Small intestine (tissue), 7 donors: ENCODE measurements around the gene RANBP3. TPM values are rescaled to one million over a fixed set of nuclear protein-coding genes. Genes with fewer than 3 reads are reported as not detected.

Source experiments
- DNase-seq, 2 donors: peaks; one replicate each; pipeline versions ENCODE4 v3.0.0 to v3.0.0-alpha.2; 2013
- FAIRE-seq: peaks from 2 replicates; lab custom pipeline; 2012; peaks lifted over from hg19 to GRCh38; lab: Jason Lieb, UNC
- H3K27ac ChIP-seq, 3 donors: one replicate each; pipeline ENCODE4 v1.5.1; 2013; ENCODE audit warnings: low read length in 2 of 3, mild to moderate bottlenecking in 2 of 3, control low read depth in 1 of 3, inconsistent platforms in 1 of 3, low read depth in 1 of 3, moderate library complexity in 1 of 3
- H3K27me3 ChIP-seq, 3 donors: one replicate each; pipeline ENCODE4 v1.6.1; 2013; ENCODE audit warnings: low read length in 3 of 3, inconsistent platforms in 1 of 3; ENCODE audit not compliant: control insufficient read depth in 3 of 3, insufficient read depth in 3 of 3
- H3K36me3 ChIP-seq, 3 donors: one replicate each; pipeline ENCODE4 v1.6.1; 2013; ENCODE audit warnings: low read length in 3 of 3, inconsistent platforms in 1 of 3, low read depth in 1 of 3, mild to moderate bottlenecking in 1 of 3, moderate library complexity in 1 of 3; ENCODE audit not compliant: control insufficient read depth in 3 of 3, insufficient read depth in 2 of 3
- H3K4me1 ChIP-seq, 3 donors: one replicate each; pipeline ENCODE4 v1.6.1; 2013; ENCODE audit warnings: low read length in 2 of 3, inconsistent platforms in 1 of 3, low read depth in 1 of 3, mild to moderate bottlenecking in 1 of 3, moderate library complexity in 1 of 3; ENCODE audit not compliant: control insufficient read depth in 3 of 3, insufficient read depth in 2 of 3
- H3K4me3 ChIP-seq, 3 donors: one replicate each; pipeline ENCODE4 v1.5.1; 2013; ENCODE audit warnings: low read length in 3 of 3, control low read depth in 1 of 3, inconsistent platforms in 1 of 3, low read depth in 1 of 3, mild to moderate bottlenecking in 1 of 3, moderate library complexity in 1 of 3
- H3K9me3 ChIP-seq, 2 donors: one replicate each; pipeline ENCODE4 v1.6.1; 2013; ENCODE audit warnings: low read depth in 1 of 2, low read length in 1 of 2; ENCODE audit not compliant: control insufficient read depth in 2 of 2, insufficient read depth in 1 of 2
- WGBS, 3 donors: extraction: QIAGEN DNeasy Blood & Tissue Kit; methylation state at CpG; one replicate each; pipeline ENCODE4 v1.1.7; 2013; 5-methylcytosine and 5-hydroxymethylcytosine counted together
- polyA plus RNA-seq, 4 donors: library from polyadenylated mRNA; stranded (reverse) in 3 of 4; unstranded in 1 of 4; fragments of 200-250 nt in 3 of 4; fragments of 120-200 nt in 1 of 4; gene quantifications; one replicate each; pipeline versions ENCODE4 v1.2.1 to v1.2.3, GENCODE V29; 2013
- donor health status: healthy with polysubstance abuse.
- donor health status: control.
- donor health status: control.
- donor health status: Bipolar disorder and iron deficiency.
- donor health status: healthy.

RANBP3 gene
- polyA plus RNA-seq, 4 donors, result 23.0 to 52.5 (median 38.3) TPM

- H3K27ac ChIP-seq, result no peak overlapping the region
- FAIRE-seq (no peak), DNase-seq (no peak)
- H3K36me3 ChIP-seq, result peaks cover 0 to 57% (median 7%) of the 10 kb centered on the region in 3 donors
- WGBS, 3 donors, result 78 to 85% (median 83%) methylated on average over 8 of the region's 8 CpGs
- H3K9me3 ChIP-seq, result no peaks in the 10 kb centered on the region
- H3K4me1 ChIP-seq, result peaks cover 7 to 38% (median 7%) of the 10 kb centered on the region in 3 donors
- H3K27me3 ChIP-seq, result no peaks in the 10 kb centered on the region
- no peak overlapping the region for H3K4me3 ChIP-seq
Measured at GRCh38 chr19:5969476-5969875, 8.5 kb downstream of the RANBP3 start.

DNA sequence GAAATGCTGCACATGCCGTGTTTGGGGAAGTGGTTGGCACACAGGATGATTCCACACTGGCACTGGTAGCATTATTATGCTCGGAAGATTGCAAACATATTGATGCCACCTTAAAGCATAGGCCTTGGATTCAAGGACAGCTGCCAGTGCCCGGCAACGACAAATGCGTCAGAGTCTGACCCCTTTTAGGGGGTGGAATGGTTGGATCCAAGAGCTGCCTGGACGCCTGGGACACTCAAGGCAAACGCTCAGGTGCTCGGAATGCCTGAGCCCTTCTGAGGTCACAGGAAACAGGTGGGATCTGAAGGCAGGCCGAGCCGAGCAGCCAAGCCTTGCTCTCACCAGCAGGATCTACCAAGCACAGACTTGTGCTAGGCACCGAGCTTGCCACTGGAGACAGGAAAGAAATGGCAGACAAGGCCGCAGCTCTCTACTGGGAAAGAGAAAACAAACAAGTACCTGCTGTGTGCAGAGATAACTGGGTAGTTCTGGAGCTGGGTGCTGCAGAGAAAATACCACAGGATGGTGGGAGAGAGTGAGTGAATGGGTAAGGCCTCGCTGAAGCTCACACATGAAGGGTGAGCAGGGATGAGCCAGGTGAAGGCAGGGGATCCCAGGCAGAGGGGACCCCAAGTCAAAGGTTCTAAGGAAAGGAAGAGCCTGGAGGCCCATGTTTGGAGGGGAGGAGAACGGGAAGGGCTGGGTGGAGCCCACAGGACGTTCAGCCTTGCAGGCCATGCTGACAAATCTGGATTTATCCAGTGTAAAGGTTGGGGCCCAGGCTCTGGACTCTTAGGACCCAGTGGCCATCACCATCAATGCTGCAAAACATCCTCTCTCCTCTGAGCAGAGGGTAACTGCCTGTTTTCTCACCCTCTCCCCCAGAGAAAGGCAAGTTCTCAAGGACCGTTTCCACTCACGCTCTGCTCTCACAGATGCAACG, 9.2 kb downstream of the RANBP3 start:
- no peak for FAIRE-seq
- Histone ChIP-seq H3K4me1 (peaks cover 7 to 31% (median 7%) of the 10 kb centered on the region in 3 donors), H3K9me3 (no peaks in the 10 kb centered on the region), H3K36me3 (peaks cover 0 to 58% (median 4%) of the 10 kb centered on the region in 3 donors), H3K4me3 (no peak overlapping the region), H3K27me3 (no peaks in the 10 kb centered on the region), H3K27ac (peak overlapping the region in 2 of 3 donors; percentile 28 to 62)
- 28 to 44% (median 37%) methylated on average over 17 to 18 of the region's 18 CpGs for WGBS, 3 donors
- no peak for DNase-seq

GRCh38 chr19:5967994-5968430, 9.9 kb downstream of the RANBP3 start:
- FAIRE-seq (no peak), DNase-seq (peak; percentile 71 to 86)
- peaks cover 7 to 32% (median 7%) of the 10 kb centered on the region in 3 donors for H3K4me1 ChIP-seq
- no peak overlapping the region for H3K4me3 ChIP-seq
- 2 to 7% (median 4%) methylated on average over 10 of the region's 10 CpGs for WGBS, 3 donors
- H3K36me3 ChIP-seq, result peaks cover 0 to 52% (median 0%) of the 10 kb centered on the region in 3 donors
- no peaks in the 10 kb centered on the region for H3K27me3 ChIP-seq
- H3K9me3 ChIP-seq, result no peaks in the 10 kb centered on the region
- H3K27ac ChIP-seq, result peak overlapping the region in 2 of 3 donors; percentile 28 to 62

GRCh38 chr19:5967571-5967970, 10.4 kb downstream of the RANBP3 start:
- 36 to 55% (median 44%) methylated on average over 7 of the region's 7 CpGs for WGBS, 3 donors
- Histone ChIP-seq H3K4me3 (no peak overlapping the region), H3K9me3 (no peaks in the 10 kb centered on the region), H3K36me3 (peaks cover 0 to 50% (median 0%) of the 10 kb centered on the region in 3 donors), H3K27ac (peak overlapping the region in 1 of 3 donors; percentile 30), H3K4me1 (peaks cover 10 to 37% (median 12%) of the 10 kb centered on the region in 3 donors), H3K27me3 (no peaks in the 10 kb centered on the region)
- no peak for FAIRE-seq
- no peak for DNase-seq

- FAIRE-seq, result no peak
- DNase-seq, result no peak
- 83 to 89% (median 87%) methylated on average over 9 of the region's 9 CpGs for WGBS, 3 donors
- H3K9me3 ChIP-seq, result no peaks in the 10 kb centered on the region
- H3K27me3 ChIP-seq, result no peaks in the 10 kb centered on the region
- H3K36me3 ChIP-seq, result peaks cover 0 to 44% (median 0%) of the 10 kb centered on the region in 3 donors
- peaks cover 10 to 43% (median 16%) of the 10 kb centered on the region in 3 donors for H3K4me1 ChIP-seq
- H3K4me3 ChIP-seq, result no peak overlapping the region
- peak overlapping the region in 1 of 3 donors; percentile 54 for H3K27ac ChIP-seq
Measured at GRCh38 chr19:5966941-5967340, 11.0 kb downstream of the RANBP3 start.

- Histone ChIP-seq H3K9me3 (no peaks in the 10 kb centered on the region), H3K4me1 (peaks cover 10 to 48% (median 16%) of the 10 kb centered on the region in 3 donors), H3K27ac (peak overlapping the region in 2 of 3 donors; percentile 48 to 54), H3K4me3 (no peak overlapping the region), H3K27me3 (no peaks in the 10 kb centered on the region), H3K36me3 (peaks cover 0 to 44% (median 0%) of the 10 kb centered on the region in 3 donors)
- DNase-seq (no peak), FAIRE-seq (no peak)
- WGBS, 3 donors, result 64 to 79% (median 79%) methylated on average over 8 of the region's 8 CpGs
Measured at GRCh38 chr19:5966215-5966614, 11.7 kb downstream of the RANBP3 start.

DNA sequence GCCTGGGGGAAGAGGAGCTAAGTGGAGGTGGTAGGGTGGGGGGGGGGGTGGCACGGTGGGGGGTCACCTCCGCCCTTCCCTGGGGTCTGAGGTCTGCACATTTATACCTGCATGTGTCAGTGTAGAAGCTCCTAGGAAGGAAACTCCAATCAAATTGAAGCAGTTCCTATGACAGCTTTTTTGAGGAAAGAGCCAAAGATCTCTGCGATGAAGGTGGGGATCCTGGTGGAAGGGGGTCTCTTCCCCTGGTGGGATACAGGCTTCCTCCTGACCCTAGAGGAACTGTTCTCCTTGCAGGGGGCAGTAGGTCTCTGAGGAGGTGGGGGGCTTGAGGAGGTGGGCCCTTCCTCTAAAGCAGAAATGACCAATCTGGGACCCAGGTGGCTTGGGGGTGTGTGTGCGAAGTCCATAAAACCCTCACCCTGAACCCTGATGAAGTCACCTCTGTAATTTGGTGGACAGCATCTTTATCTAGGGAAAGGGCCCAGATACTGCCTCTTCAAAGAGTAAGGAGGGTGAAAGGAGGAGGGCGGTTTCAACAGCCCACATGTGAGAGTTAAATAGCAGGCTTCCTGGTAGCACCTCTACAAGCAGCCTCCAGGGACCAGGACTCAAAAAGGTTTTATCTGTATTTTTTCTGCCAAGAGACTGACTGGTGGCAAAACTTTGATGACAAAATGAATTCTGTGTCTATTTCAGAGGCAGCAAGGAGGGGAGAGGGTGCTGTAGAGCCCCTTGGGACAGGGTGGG, 12.9 kb downstream of the RANBP3 start:
- peaks cover 11 to 57% (median 22%) of the 10 kb centered on the region in 3 donors for H3K4me1 ChIP-seq

DNA sequence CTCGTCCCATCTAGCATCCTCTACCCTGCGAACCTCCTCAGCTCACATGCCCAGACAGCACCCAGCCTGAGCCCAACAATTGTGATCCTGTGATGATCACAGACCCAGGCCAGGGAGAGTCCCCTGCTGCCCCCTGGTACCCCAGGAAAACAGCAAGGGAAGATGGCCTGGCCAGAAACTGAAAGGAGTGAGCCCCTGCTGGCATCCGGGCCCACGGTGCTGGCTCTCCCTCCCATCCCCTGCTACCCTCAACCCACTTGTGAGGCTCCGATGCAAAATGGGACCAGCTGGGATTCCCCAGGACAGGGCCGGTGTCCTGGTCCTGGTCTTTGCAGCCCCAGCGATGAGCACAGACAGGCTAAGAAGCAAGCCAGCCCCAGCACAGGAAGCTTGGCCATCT, 14.1 kb downstream of the RANBP3 start:
- FAIRE-seq, result no peak
- Histone ChIP-seq H3K9me3 (no peaks in the 10 kb centered on the region), H3K4me1 (peaks cover 11 to 58% (median 21%) of the 10 kb centered on the region in 3 donors), H3K27me3 (no peaks in the 10 kb centered on the region), H3K36me3 (peaks cover 0 to 46% (median 0%) of the 10 kb centered on the region in 3 donors), H3K4me3 (no peak overlapping the region), H3K27ac (peak overlapping the region in 1 of 3 donors; percentile 92)
- 88 to 95% (median 89%) methylated on average over 7 of the region's 7 CpGs for WGBS, 3 donors
- no peak for DNase-seq

More for the DNA sequence above, 12.9 kb downstream of the RANBP3 start:
- H3K27ac ChIP-seq, result peak overlapping the region in 1 of 3 donors; percentile 5
- H3K4me3 ChIP-seq, result no peak overlapping the region
- FAIRE-seq (no peak), DNase-seq (no peak)
- 84 to 96% (median 94%) methylated on average over 3 to 5 of the region's 5 CpGs for WGBS, 3 donors
- no peaks in the 10 kb centered on the region for H3K27me3 ChIP-seq
- H3K36me3 ChIP-seq, result peaks cover 0 to 39% (median 0%) of the 10 kb centered on the region in 3 donors
- no peaks in the 10 kb centered on the region for H3K9me3 ChIP-seq
